K562 (cell line): ENCODE measurements around the gene ELOVL5. TPM values are rescaled to one million over a fixed set of nuclear protein-coding genes. Genes with fewer than 3 reads are reported as not detected.

Experiments
- ATAC-seq: fragments of 200-7000 bp; cut with Tn5 transposase; 3 replicates; pipeline ENCODE4 v1.9.1; 2020; ENCODE audit warnings: moderate library complexity
- BruUV-seq: library from RNA; stranded (reverse); fragments of 400-500 nt; replicated peaks from 2 replicates; lab custom pipeline; 2021; lab: Mats Ljungman, UMichigan
- CTCF ChIA-PET: fragments of 300-600 bp; formaldehyde crosslinking; extraction: SDS; loops from one replicate; lab custom pipeline; 2021; ENCODE audit warnings: low intra/inter-chr PET ratio; lab: Yijun Ruan, JAX
- POLR2A ChIA-PET: fragments of 300-600, 350-650 bp; sonication (Branson Sonifier 250); formaldehyde crosslinking; extraction: SDS; loops from one replicate; lab custom pipeline; 2021; ENCODE audit warnings: antibody characterized with exemption, inconsistent platforms; lab: Yijun Ruan, JAX
- DNase-seq, 4 experiments: peaks; one replicate each; pipeline versions ENCODE4 v3.0.0 to v3.0.0-alpha.2; 2011 to 2018; ENCODE audit warnings: low spot score in 3 of 4, mixed read lengths in 3 of 4; ENCODE audit errors: extremely low read depth in 1 of 4
- FAIRE-seq: peaks from 2 replicates; lab custom pipeline; 2011; peaks lifted over from hg19 to GRCh38; lab: Jason Lieb, UNC
- H2AFZ ChIP-seq: 2 replicates; pipeline ENCODE4 v1.6.0; 2011; ENCODE audit warnings: low read depth, low read length, control low read depth, inconsistent platforms
- H3K27ac ChIP-seq: fragments of 200-600 bp; 3 replicates; pipeline ENCODE4 v1.8.0; 2011; ENCODE audit warnings: low read depth, mild to moderate bottlenecking, control low read depth, inconsistent platforms, low read length, moderate library complexity, mixed read lengths; ENCODE audit errors: extremely low read depth
- H3K27me3 ChIP-seq, 2 experiments: fragments of 300-600 bp in 1 of 2; 2 replicates in 1 of 2; 3 replicates in 1 of 2; pipeline versions ENCODE4 v1.6.0 to v1.8.0; 2011; ENCODE audit warnings: inconsistent platforms in 2 of 2, low read length in 2 of 2, mild to moderate bottlenecking in 1 of 2, mixed read lengths in 1 of 2, moderate library complexity in 1 of 2; ENCODE audit not compliant: control insufficient read depth in 2 of 2, insufficient read depth in 2 of 2
- H3K36me3 ChIP-seq: fragments of 300-600 bp; 3 replicates; pipeline ENCODE4 v1.8.0; 2011; ENCODE audit warnings: mild to moderate bottlenecking, low read length, inconsistent platforms; ENCODE audit not compliant: control insufficient read depth, insufficient read depth
- H3K4me1 ChIP-seq, 2 experiments: fragments of 200-600 bp in 1 of 2; replicated peaks in 1 of 2; 2 replicates in 1 of 2; 3 replicates in 1 of 2; pipeline versions ENCODE4 v1.5.1 to v1.8.0; 2011; ENCODE audit warnings: inconsistent platforms in 2 of 2, low read length in 2 of 2, mild to moderate bottlenecking in 1 of 2, mixed read lengths in 1 of 2, moderate library complexity in 1 of 2; ENCODE audit not compliant: control insufficient read depth in 2 of 2, insufficient read depth in 2 of 2
- H3K4me2 ChIP-seq: 2 replicates; pipeline ENCODE4 v1.6.1; 2011; ENCODE audit warnings: low read length, control low read depth, inconsistent platforms, mixed read lengths; ENCODE audit not compliant: insufficient read depth
- H3K4me3 ChIP-seq: fragments of 200-600 bp; sonication (generic), shearing (Covaris generic); 2 replicates; pipeline ENCODE4 v1.5.1; 2016; ENCODE audit warnings: control low read depth, inconsistent platforms
- H3K79me2 ChIP-seq: fragments of 200-600 bp; 3 replicates; pipeline ENCODE4 v1.8.0; 2011; ENCODE audit warnings: low read length, inconsistent platforms; ENCODE audit not compliant: control insufficient read depth, insufficient read depth
- H3K9ac ChIP-seq, 2 experiments: 2 replicates each; pipeline versions ENCODE4 v1.6.0 to v1.6.1; 2011; ENCODE audit warnings: low read depth in 2 of 2, low read length in 2 of 2, control low read depth in 1 of 2, inconsistent platforms in 1 of 2, mild to moderate bottlenecking in 1 of 2, mixed read lengths in 1 of 2; ENCODE audit not compliant: insufficient read depth in 1 of 2
- H3K9me1 ChIP-seq: one replicate; pipeline ENCODE4 v1.6.0; 2011; ENCODE audit warnings: inconsistent platforms, mild to moderate bottlenecking, low read length, moderate library complexity; ENCODE audit not compliant: control insufficient read depth, insufficient read depth
- H3K9me3 ChIP-seq: replicated peaks from 2 replicates; pipeline ENCODE4 v1.5.1; 2011; ENCODE audit warnings: low read depth, low read length, inconsistent platforms; ENCODE audit not compliant: control insufficient read depth, insufficient read depth
- H4K20me1 ChIP-seq: replicated peaks from 2 replicates; pipeline ENCODE4 v1.6.1; 2011; ENCODE audit warnings: low read length, inconsistent platforms, mixed read lengths; ENCODE audit not compliant: control insufficient read depth, insufficient read depth
- BRCA1 ChIP-seq, 2 experiments: fragments of 450-650 bp in 1 of 2; sonication (generic) in 1 of 2; formaldehyde crosslinking in 1 of 2; IDR thresholded peaks; 2 replicates each; pipeline versions ENCODE4 v1.5.0 to v1.6.1; 2017 to 2020; ENCODE audit warnings: mild to moderate bottlenecking in 1 of 2, missing genetic modification reagents in 1 of 2
- CREB1 ChIP-seq, 2 experiments: sonication (generic) in 1 of 2; formaldehyde crosslinking in 1 of 2; IDR thresholded peaks; 2 replicates each; pipeline versions ENCODE4 v1.6.1 to v1.8.0; 2012 to 2022; ENCODE audit warnings: inconsistent platforms in 1 of 2, mild to moderate bottlenecking in 1 of 2, missing genetic modification reagents in 1 of 2, moderate library complexity in 1 of 2
- DACH1 ChIP-seq: fragments of 450-650 bp; IDR thresholded peaks from 2 replicates; pipeline ENCODE4 v1.6.1; 2018; ENCODE audit not compliant: partially characterized antibody
- KLF13 ChIP-seq: fragments of 450-650 bp; IDR thresholded peaks from 2 replicates; pipeline ENCODE4 v1.6.1; 2016; ENCODE audit warnings: missing genetic modification characterization, low read depth, mild to moderate bottlenecking, missing compliant biosample characterization, moderate library complexity, borderline replicate concordance
- NEUROD1 ChIP-seq: fragments of 150-350 bp; IDR thresholded peaks from 2 replicates; pipeline ENCODE4 v1.6.1; 2014; ENCODE audit warnings: borderline replicate concordance, low read length, low read depth; ENCODE audit not compliant: partially characterized antibody
- PML ChIP-seq: IDR thresholded peaks from 2 replicates; pipeline ENCODE4 v1.6.1; 2012; ENCODE audit warnings: low read length, inconsistent platforms
- PPARD ChIP-seq: fragments of 250-450 bp; sonication (Bioruptor Pico); IDR thresholded peaks from 2 replicates; pipeline ENCODE4 v1.8.0; 2022; ENCODE audit warnings: inconsistent platforms, mild to moderate bottlenecking, moderate library complexity
- PTBP1 ChIP-seq: fragments of 200-400 bp; formaldehyde crosslinking; IDR thresholded peaks from 2 replicates; pipeline ENCODE4 v1.6.1; 2017; ENCODE audit warnings: low read depth, low read length
- TAL1 ChIP-seq: fragments of 450-650 bp; IDR thresholded peaks from 2 replicates; pipeline ENCODE4 v1.6.1; 2016; ENCODE audit warnings: mild to moderate bottlenecking
- TCF3 ChIP-seq: sonication (generic); formaldehyde crosslinking; IDR thresholded peaks from 2 replicates; pipeline ENCODE4 v1.4.0; 2020; ENCODE audit warnings: mild to moderate bottlenecking, missing genetic modification reagents
- TCFL5 ChIP-seq: fragments of 250-450 bp; sonication (Bioruptor Pico); conservative IDR thresholded peaks from 2 replicates; pipeline ENCODE4 v1.6.1; 2021; ENCODE audit warnings: mild to moderate bottlenecking, moderate library complexity, matching md5 sums
- ZKSCAN1 ChIP-seq: fragments of 150-350 bp; IDR thresholded peaks from 2 replicates; pipeline ENCODE4 v1.6.1; 2016; ENCODE audit warnings: low read depth, low read length
- ZNF282 ChIP-seq: sonication (generic); formaldehyde crosslinking; IDR thresholded peaks from 2 replicates; pipeline ENCODE4 v1.8.1; 2023; ENCODE audit warnings: missing genetic modification reagents
- ZNF551 ChIP-seq: fragments of 250-450 bp; sonication (Bioruptor Pico); IDR thresholded peaks from 2 replicates; pipeline ENCODE4 v1.5.0; 2021; ENCODE audit warnings: mild to moderate bottlenecking, moderate library complexity
- WGBS: fragments of 100-300 bp; shearing (Covaris generic); methylation state at CpG from one replicate; pipeline ENCODE4 v1.1.6; 2016; ENCODE audit warnings: low coverage, mixed read lengths; ENCODE audit not compliant: insufficient coverage; ENCODE audit errors: missing lambda C conversion rate; 5-methylcytosine and 5-hydroxymethylcytosine counted together
- in situ Hi-C: fragments of 300-500 bp; cut with MboI; formaldehyde crosslinking; loops from 4 replicates; pipeline ENCODE4 v1.15.0; 2018; ENCODE audit warnings: inconsistent platforms, mixed read lengths
- intact Hi-C: fragments of 100-400 bp; cut with micrococcal nuclease; formaldehyde crosslinking; loops from 2 replicates; pipeline ENCODE4 v1.14.2; 2022
- polyA plus RNA-seq, 8 experiments: library from polyadenylated mRNA; depleted of rRNA in 4 of 8; stranded (reverse) in 5 of 8; unstranded in 3 of 8; fragments of >200 nt; fragmentation: Nextera tagmentation in 2 of 8; fragmentation: Illumina TruSeq in 1 of 8; extraction: Ambion mirVana in 2 of 8; extraction: Trizol in 1 of 8; gene quantifications; 2 replicates each; pipeline versions ENCODE4 v1.2.1 to v1.2.3, GENCODE V29; 2011 to 2014; ENCODE audit warnings: inconsistent platforms in 1 of 8, missing spikeins in 1 of 8
- total RNA-seq, 7 experiments: library from RNA; depleted of rRNA in 6 of 7; stranded (reverse); fragments of >200 nt in 6 of 7; fragmentation: Illumina TruSeq in 2 of 7; extraction: Trizol in 2 of 7; gene quantifications; 2 replicates each; pipeline versions ENCODE4 v1.2.1 to v1.2.3, GENCODE V29; 2011 to 2021; ENCODE audit warnings: low replicate concordance in 1 of 7
- TF ChIP-seq, protein P1 (sequence below): sonication (generic); formaldehyde crosslinking; IDR thresholded peaks from 2 replicates; pipeline ENCODE4 v1.4.0; 2020; ENCODE audit warnings: mild to moderate bottlenecking, missing genetic modification reagents
- TF ChIP-seq, protein P2 (sequence below): fragments of 450-650 bp; IDR thresholded peaks from 2 replicates; pipeline ENCODE4 v1.6.1; 2016; ENCODE audit warnings: antibody characterized with exemption

The ELOVL5 gene
- total and polyA plus RNA-seq, 9 of the 15 experiments (the other 6 are each of a cell fraction or from before 2014, with no cell fraction given), result 70.6 to 245 (median 132) TPM

DNA sequence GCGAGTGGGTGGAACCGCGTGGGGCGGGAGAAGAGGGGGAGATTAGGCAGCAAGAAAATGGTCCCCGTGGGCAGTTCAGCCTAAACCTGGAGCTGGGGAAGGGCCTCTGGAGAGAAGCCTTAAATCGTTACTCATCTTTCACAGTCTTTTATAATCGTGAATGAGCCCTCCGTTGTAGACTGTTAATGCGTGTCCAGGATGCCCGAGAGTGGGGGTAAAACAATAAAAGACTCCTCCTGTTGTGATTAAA lies 11.0 kb upstream of the ELOVL5 start (continued):
- TF ChIP-seq, protein P1, sequence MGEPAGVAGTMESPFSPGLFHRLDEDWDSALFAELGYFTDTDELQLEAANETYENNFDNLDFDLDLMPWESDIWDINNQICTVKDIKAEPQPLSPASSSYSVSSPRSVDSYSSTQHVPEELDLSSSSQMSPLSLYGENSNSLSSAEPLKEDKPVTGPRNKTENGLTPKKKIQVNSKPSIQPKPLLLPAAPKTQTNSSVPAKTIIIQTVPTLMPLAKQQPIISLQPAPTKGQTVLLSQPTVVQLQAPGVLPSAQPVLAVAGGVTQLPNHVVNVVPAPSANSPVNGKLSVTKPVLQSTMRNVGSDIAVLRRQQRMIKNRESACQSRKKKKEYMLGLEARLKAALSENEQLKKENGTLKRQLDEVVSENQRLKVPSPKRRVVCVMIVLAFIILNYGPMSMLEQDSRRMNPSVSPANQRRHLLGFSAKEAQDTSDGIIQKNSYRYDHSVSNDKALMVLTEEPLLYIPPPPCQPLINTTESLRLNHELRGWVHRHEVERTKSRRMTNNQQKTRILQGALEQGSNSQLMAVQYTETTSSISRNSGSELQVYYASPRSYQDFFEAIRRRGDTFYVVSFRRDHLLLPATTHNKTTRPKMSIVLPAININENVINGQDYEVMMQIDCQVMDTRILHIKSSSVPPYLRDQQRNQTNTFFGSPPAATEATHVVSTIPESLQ (CRISPR knock-in tag), result no peak
- 0 out of 2 replicates have a peak, but pooled peaks have one; percentile 28 for TF ChIP-seq ZNF551 (CRISPR knock-in tag)
- TF ChIP-seq, protein P2, sequence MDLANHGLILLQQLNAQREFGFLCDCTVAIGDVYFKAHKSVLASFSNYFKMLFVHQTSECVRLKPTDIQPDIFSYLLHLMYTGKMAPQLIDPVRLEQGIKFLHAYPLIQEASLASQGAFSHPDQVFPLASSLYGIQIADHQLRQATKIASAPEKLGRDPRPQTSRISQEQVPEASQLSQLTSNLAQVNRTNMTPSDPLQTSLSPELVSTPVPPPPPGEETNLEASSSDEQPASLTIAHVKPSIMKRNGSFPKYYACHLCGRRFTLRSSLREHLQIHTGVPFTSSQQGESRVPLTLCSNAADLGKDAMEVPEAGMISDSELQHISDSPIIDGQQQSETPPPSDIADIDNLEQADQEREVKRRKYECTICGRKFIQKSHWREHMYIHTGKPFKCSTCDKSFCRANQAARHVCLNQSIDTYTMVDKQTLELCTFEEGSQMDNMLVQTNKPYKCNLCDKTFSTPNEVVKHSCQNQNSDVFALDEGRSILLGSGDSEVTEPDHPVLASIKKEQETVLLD, result no peak
- no peak for TF ChIP-seq BRCA1 (IDR thresholded peaks at IDR 0.05)
- TF ChIP-seq BRCA1 (CRISPR knock-in tag; IDR thresholded peaks at IDR 0.05), result no peak

DNA sequence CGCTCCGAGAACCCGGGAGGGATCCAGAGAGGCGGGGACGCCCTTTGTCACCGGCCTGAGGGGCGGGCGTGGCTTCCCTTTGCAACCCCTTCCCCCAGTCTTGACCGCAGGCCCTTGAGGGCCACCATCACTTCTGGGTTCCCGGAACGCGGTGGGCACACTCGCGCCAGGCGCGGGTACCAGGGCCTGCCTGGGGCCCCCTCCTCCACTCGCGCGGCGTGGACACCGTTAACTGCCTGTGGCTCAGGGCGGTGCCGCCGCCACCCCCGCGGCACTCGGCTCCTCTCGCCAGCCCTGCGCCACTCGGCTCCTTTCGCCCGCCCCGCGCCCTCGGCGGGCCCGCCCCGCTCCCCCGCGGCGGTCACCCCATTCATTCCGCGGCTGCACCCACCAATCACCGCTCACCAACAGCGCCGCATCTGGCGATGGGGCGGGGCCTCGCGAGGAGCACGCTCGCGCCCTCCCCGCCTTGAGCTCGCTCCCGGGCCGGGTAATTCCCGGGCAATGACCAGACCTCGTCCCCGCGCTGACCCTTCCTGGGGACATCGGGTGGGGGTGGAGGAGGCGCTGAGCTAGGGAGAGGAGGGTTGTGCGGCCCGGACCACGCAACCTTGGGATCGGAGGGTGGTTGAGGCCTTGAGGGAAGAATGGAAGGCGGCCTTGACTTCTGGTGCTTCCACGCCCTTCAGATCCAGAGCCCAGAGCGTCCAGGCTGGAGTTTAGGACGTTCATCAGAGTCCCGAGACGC lies 10.5 kb upstream of the ELOVL5 start:
- Histone ChIP-seq H4K20me1 (no peaks in the 10 kb centered on the region), H3K9ac (peak overlapping the region; percentile 91 to 93), H3K36me3 (no peaks in the 10 kb centered on the region), H3K4me1 (peaks cover 20 to 32% of the 10 kb centered on the region in 2 experiments), H3K4me3 (peak overlapping the region; percentile 46), H3K27ac (peak overlapping the region; percentile 99), H3K4me2 (peak overlapping the region; percentile 90), H3K9me3 (no peaks in the 10 kb centered on the region), H2AFZ (peak overlapping the region; percentile 91), H3K79me2 (peaks cover 8% of the 10 kb centered on the region; the same call in 2 of the 3 replicates), H3K9me1 (peaks cover 7% of the 10 kb centered on the region), H3K27me3 (no peaks in the 10 kb centered on the region)
- intact Hi-C loops (loop anchor here (2.0 to 10.0 kb wide), 2 partner anchors 44 to 186 kb away; partner anchors contain the start of gene GCLC), in situ Hi-C loops (no loop called here)
- DNase-seq, result peak; percentile 98 to 99 (median 98)
- BruUV-seq, result no TSS peak
- POLR2A ChIA-PET, result interaction anchor here (0.5 to 1.6 kb wide), 6 partner anchors 11 to 412 kb away, joined by 3 to 10 read pairs (median 4); partner anchors contain the start of gene ELOVL5
- peak; percentile 96 for ATAC-seq
- FAIRE-seq, result peak; percentile 93
- WGBS, result 1% methylated on average over 35 of the region's 73 CpGs
- CTCF ChIA-PET, result no interaction called here
- no peak for TF ChIP-seq ZNF282 (CRISPR knock-in tag)
- TF ChIP-seq PML, result no peak; the same call in 1 of the 2 replicates
- TF ChIP-seq TCFL5 (CRISPR knock-in tag), result no peak
- peak; percentile 68 for TF ChIP-seq CREB1 (IDR thresholded peaks at IDR 0.05)
- no peak; the same call in 1 of the 2 replicates for TF ChIP-seq CREB1 (CRISPR knock-in tag; IDR thresholded peaks at IDR 0.05)
- no peak for TF ChIP-seq TAL1
- TF ChIP-seq ZKSCAN1, result no peak; the same call in 1 of the 2 replicates
- peak; percentile 97 for TF ChIP-seq NEUROD1
- no peak for TF ChIP-seq PTBP1
- TF ChIP-seq KLF13 (tag), result peak; percentile 81; the same call in 1 of the 2 replicates
- no peak for TF ChIP-seq PPARD
- no peak for TF ChIP-seq DACH1
- no peak; the same call in 1 of the 2 replicates for TF ChIP-seq TCF3 (CRISPR knock-in tag)
